ENCODE data around the gene SH3BGRL.

DNA sequence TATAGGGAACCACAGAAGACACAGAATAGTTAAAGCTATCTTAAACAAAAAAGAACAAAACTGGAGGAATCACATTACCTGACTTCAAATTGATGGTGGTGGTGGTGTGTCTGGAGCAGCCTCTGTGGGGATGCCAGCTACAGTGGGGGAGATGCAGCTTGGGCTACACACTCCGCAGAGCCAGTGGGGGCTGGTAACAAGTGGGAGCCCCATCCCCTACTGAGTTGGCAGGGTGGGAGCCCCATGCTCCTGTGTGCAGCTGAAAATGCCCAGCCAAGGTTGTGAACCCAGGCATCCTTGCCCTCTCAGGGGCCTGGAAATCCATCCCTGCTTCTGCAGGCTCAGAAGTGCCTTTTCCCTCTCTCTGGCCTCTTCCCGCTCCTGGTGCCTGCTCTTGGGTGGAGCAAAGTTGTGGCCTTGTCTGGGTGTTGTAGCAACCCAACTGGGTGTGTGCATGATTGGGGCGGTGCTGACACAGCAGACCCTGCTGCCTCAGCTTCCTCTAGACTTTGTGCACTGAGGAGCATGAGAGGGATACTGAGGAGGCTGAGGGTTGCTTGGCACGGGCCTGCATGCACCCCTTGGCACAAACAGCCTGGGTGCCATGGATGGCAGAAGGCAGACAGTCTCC, 38.9 kb downstream of the SH3BGRL start:
- TF ChIP-seq, protein P1, sequence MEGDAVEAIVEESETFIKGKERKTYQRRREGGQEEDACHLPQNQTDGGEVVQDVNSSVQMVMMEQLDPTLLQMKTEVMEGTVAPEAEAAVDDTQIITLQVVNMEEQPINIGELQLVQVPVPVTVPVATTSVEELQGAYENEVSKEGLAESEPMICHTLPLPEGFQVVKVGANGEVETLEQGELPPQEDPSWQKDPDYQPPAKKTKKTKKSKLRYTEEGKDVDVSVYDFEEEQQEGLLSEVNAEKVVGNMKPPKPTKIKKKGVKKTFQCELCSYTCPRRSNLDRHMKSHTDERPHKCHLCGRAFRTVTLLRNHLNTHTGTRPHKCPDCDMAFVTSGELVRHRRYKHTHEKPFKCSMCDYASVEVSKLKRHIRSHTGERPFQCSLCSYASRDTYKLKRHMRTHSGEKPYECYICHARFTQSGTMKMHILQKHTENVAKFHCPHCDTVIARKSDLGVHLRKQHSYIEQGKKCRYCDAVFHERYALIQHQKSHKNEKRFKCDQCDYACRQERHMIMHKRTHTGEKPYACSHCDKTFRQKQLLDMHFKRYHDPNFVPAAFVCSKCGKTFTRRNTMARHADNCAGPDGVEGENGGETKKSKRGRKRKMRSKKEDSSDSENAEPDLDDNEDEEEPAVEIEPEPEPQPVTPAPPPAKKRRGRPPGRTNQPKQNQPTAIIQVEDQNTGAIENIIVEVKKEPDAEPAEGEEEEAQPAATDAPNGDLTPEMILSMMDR (conservative IDR thresholded peaks at IDR 0.05) = no peak
- no peak for TF ChIP-seq EZH2 (IDR thresholded peaks at IDR 0.05; ENCODE audit: low read depth)

Measured in PC-9 (cell line).